HG03159 (cell line): ENCODE data around the gene ANGEL2.
"Not testable (repeated sequence)": the region's sequence is repeated elsewhere in the genome, so short reads cannot be mapped to it uniquely, and the experiment has no call there.

Experiments used
- ATAC-seq: cut with Tn5 transposase; IDR thresholded peaks from one replicate; pipeline ENCODE4 v1.9.1; 2021; ENCODE audit warnings: mild to moderate bottlenecking, moderate library complexity; ENCODE audit not compliant: unreplicated experiment

ANGEL2 gene, protein sequence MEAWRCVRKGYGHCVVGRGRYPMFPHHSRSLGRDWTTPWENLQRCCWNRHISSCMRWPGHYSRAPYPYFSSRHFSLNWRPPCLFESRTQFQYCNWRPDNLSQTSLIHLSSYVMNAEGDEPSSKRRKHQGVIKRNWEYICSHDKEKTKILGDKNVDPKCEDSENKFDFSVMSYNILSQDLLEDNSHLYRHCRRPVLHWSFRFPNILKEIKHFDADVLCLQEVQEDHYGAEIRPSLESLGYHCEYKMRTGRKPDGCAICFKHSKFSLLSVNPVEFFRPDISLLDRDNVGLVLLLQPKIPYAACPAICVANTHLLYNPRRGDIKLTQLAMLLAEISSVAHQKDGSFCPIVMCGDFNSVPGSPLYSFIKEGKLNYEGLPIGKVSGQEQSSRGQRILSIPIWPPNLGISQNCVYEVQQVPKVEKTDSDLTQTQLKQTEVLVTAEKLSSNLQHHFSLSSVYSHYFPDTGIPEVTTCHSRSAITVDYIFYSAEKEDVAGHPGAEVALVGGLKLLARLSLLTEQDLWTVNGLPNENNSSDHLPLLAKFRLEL

DNA sequence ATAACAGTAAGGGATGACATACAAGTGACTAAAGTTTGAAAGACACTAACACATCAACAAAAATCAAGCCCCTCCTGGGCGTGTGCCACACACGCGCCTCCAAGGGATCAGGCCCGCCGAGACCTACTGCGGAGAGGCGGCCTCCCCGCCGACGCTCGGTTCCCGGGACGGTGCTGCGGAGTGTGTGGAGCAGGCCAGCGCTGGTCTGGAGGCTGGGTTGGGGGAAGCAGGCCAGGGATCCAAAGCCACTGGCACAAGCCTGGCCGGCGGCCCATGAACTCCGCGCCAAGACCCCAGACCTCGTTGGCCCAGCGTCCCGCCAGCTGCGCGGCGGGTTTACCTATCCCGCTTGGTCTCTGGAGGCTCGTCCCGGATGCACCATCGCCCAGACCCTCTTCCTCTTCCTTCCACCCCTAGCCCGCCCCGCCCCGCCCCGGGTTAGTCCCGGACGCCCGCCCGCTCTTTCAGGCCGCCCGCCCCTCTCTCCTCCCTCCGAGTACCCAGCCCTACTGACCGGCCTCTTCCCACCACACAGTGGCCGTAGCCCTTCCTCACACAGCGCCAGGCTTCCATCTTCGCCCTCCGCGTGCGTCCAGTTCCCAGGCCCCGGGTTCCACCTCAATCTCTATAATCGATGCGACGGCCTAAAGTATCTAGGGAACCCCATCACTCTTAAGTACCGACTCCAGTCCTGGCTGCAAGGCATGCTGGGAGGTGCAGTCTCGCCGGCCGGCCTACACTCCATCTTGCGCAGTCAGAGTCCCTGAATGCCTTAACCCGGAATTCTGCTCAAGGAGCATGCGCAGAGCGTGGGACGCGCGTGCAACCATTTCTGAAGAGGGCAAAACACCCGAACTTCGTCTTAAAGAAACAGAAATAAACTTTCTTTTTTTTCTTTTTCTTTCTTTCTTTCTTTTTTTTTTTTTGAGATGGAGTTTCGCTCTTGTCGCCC is at the start of gene ANGEL2:
Gene ANGEL2 (minus strand): TSS at position 769 of the 952 bp plus-strand sequence. CDS start 196 bp downstream, at position 573.
- peak; percentile 96 for ATAC-seq

DNA sequence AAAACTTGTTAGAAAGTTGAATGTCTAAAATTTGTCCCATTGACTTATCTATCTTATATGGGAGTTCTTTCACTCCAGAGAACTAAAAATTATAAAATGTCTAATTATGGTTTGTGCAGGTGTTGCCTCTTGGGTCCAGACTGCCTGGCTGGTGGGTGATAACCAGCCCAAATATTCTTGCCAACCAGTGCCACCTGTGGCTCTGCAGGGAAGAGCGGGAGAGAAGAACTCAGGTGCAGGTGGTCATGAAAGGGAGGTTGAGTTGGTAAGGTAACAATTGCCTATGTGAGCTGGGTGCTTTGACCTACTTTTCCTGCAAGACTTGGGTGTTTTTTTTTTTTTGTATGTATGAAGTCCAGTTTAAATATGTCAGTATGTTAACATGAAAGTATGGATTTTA is 45.6 kb upstream of the ANGEL2 start:
- no peak for ATAC-seq

- no peak for ATAC-seq
Observed at GRCh38 chr1:213060836-213061235, 45.2 kb upstream of the ANGEL2 start.

DNA sequence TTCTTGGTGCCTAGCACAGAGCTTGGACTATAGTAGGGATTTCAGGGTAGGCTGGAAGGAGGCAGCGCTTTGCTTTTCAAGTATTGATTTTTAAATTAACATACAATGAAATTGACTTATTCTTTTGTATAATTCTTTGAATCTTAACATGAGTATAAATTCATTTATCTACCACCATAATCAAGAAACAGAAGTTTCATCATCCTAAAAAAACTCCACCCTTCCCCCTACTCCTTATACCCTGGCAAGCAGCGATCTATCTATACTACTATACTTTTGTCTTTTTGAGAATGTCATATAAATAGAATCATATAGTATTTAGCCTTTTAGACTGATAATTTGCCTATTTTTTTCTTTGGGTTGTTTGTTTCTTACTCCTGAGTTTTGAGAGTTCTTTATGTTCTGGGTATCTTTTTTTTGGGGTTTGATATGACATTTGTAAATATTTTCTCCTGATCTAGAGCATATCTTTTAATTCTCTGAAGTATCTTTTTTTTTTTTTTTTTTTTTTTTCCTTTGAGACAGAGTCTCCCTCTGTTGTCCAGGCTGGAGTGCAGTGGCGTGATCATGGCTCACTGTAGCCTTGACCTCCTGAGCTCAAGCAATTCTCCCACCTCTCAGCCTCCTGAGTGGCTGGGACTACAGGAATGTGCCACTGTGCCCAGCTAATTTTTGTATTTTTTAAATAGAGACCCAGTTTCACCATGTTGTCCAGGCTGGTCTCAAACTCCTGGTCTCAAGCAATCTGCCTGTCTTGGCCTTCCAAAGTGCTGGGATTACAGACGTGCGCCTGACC is 41.8 kb upstream of the ANGEL2 start:
- ATAC-seq = no peak

DNA sequence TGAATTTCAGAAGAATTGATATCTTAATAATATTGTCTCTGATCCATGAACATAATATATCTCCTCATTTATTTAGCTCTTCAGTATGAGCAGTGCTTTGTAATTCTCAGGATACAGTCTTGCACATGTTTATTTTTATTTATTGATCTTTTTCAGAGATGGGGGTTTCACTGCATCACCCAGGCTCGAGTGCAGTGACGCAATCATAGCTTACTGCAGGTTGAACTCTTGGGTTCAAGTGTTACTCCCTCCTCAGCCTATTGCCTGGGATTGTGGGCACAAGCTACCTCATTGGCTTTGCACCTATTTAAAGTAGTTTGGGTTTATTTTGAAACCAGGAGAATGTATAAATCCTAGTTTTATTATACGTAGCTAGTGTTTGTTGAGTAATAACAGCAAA is 40.1 kb upstream of the ANGEL2 start:
- ATAC-seq = no peak

DNA sequence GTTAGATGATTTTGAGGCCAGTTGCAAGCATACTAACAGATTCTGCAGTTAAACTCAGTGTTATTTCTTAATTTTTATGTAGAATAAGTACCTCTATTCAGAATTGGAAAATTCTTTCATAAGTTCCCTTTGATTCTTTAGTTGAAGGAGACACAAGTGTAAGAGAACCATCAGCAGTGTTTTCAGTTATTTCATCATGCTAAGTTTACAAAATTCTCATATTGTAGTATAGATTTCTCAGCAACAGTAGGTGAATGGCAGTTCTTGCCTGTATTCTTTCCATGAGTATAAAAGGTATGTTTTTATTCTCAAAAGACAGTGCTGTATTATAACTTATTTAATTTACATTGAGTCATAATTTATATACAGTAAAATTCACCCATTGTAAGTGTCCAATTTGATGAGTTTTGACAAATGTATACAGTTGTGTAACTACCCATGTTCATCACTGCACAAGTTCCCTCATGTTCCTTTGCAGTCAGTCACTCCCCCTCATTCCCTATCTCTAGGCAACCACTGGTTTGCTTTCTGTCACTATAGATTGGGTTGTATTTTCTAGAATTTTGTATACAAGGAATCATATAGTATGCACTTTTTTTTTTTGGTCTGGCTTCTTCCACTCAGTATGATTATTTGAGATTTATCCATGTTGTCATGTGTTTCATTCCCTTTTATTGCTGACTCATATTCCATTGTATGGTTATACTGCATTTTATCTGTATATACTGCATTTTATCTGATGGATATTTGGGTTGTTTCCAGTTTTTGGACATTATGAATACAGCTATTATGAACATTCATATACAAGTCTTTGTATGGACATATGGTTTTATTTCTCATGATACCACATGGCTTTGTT is 39.3 kb upstream of the ANGEL2 start:
- ATAC-seq = no peak

DNA sequence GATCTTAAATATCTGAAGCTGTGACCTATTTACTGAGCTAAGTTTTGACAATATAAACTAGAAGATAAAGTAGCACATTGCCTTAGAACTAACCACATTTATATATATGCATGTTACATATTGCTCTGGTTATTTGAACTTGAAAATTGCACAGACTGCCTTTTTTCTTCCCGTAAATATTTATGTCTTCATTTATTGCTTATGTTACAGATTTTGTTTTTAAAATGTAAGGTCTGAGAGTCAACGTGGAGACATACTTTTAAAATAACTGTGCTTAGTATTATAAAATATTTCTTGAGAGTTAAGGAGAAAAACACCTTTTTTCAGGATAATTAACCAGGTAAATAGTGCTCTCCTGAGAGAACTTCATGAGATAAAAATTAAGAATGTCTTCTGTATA is 38.5 kb upstream of the ANGEL2 start:
- no peak for ATAC-seq

GRCh38 chr1:213053455-213053854 is 37.8 kb upstream of the ANGEL2 start:
- no peak for ATAC-seq

DNA sequence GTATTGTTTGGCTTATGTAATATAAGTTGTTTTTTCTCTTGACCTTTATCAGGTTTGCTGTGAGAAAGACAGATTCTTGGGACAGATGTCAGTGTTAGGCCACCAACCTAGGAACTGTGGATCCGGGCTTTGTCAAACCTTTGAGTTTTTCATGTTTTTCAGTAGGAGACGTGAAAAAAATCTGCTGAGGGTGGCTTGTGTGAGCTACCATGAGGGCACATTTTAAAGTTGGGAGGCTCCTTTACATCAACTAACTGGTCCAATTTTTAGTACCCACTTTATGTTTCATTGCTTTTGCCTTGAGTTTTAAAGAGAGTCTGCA is 36.2 kb upstream of the ANGEL2 start:
- ATAC-seq = no peak

- ATAC-seq = peak; percentile 97
Observed at GRCh38 chr1:213051127-213051880, 35.6 kb upstream of the ANGEL2 start, which contains the start of gene RPS6KC1. RPS6KC1 (plus strand) TSS chr1:213051241; CDS start chr1:213051405, 164 bp downstream.

- peak; percentile 27 for ATAC-seq
Observed at GRCh38 chr1:213050745-213051126, 35.1 kb upstream of the ANGEL2 start.

- ATAC-seq = no peak
Observed at GRCh38 chr1:213049232-213049631, 33.6 kb upstream of the ANGEL2 start.

- not testable (repeated sequence) for ATAC-seq
Observed at GRCh38 chr1:213045321-213046226, 29.9 kb upstream of the ANGEL2 start.

DNA sequence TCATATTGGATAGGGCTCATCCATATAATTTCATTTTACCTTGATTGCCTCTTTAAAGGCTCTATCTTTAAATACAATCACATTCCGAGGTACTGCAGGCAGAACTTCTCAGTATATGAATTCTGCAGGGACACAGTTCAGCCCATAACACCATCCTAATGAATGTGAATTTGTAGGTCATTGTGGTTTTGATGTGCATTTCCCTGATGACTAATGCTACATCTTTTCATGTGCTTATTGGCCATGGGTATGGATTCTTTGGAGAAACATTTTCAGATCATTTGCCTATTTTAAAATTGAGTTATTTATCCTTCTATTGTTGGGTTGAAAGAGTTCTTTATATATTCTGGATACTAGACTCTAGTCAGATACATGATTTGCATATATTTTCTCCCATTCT is 25.8 kb upstream of the ANGEL2 start:
- ATAC-seq = no peak

DNA sequence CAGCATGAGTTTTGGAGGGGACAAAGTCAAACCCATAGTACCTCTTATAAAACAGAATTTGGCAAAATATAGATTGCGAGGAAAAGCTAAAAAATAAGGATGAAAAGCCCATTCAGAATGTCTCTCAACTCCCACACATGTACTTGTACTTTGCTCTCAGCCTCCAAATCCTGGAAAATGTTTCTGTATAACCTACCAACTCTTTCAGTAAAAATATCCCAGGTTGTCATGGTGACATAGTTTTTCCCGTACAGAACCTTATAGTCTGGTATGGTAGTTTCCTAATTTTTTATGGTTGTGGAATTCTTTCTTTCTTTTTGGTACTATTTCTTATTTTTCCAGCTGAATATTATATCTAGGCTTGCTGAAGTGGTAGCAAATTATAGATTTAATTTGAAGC is 19.9 kb upstream of the ANGEL2 start:
- ATAC-seq = no peak

DNA sequence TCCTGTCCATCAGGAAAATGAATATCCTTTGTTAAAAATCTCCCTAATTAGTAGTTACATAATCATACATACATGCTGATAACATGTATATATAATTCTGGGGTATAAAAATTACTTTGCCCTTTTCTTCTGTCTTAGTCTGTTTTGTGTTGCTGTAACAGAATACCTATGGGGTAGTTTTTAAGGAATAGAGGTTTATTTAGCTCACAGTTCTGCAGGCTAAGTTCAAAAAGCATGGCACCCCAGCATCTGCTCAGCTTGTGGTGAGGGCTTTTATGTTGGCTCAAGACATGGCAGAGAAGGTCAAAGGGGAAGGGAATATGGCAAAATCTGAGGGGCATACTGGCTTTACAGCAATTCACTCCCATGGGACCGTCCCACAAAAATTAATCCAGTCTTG is 19.0 kb upstream of the ANGEL2 start:
- no peak for ATAC-seq

- ATAC-seq = no peak
Observed at GRCh38 chr1:213032651-213033050, 17.0 kb upstream of the ANGEL2 start.

- not testable (repeated sequence) for ATAC-seq
Observed at GRCh38 chr1:213027024-213027423, 11.4 kb upstream of the ANGEL2 start.
